Neural cell (in vitro differentiated cells): ENCODE data around the gene MKRN1. TPM values are rescaled to one million over a fixed set of nuclear protein-coding genes. Genes with fewer than 3 reads are reported as not detected.
"Not testable (repeated sequence)": the region's sequence is repeated elsewhere in the genome, so short reads cannot be mapped to it uniquely, and the experiment has no call there.

Source experiments
- H2AFZ ChIP-seq: fragments of 200-600, 300-800 bp; sonication (generic), shearing (Covaris generic); 2 replicates; pipeline ENCODE4 v1.6.0; 2014; ENCODE audit warnings: low read depth, mild to moderate bottlenecking, antibody characterized with exemption, low read length, moderate library complexity
- H3F3A ChIP-seq: fragments of 200-600 bp; shearing (Covaris generic); 2 replicates; pipeline ENCODE4 v1.6.1; 2016; ENCODE audit warnings: mild to moderate bottlenecking, moderate library complexity, mixed read lengths, antibody characterized with exemption, low read length; ENCODE audit not compliant: insufficient read depth, poor library complexity, severe bottlenecking
- H3K27ac ChIP-seq: fragments of 200-600, 300-800 bp; sonication (generic), shearing (Covaris generic); 2 replicates; pipeline ENCODE4 v1.5.1; 2014; ENCODE audit warnings: mild to moderate bottlenecking, low read length, moderate library complexity
- H3K27me3 ChIP-seq: fragments of 300-800, 200-600 bp; sonication (generic), shearing (Covaris generic); 2 replicates; pipeline ENCODE4 v1.6.0; 2014; ENCODE audit warnings: mild to moderate bottlenecking, low read depth, low read length, moderate library complexity; ENCODE audit not compliant: insufficient read depth
- H3K36me3 ChIP-seq: fragments of 300-800, 200-600 bp; sonication (generic), shearing (Covaris generic); 2 replicates; pipeline ENCODE4 v1.5.1; 2014; ENCODE audit warnings: mild to moderate bottlenecking, antibody characterized with exemption, low read length, moderate library complexity; ENCODE audit not compliant: insufficient read depth
- H3K4me2 ChIP-seq: fragments of 300-800, 200-600 bp; sonication (generic), shearing (Covaris generic); 2 replicates; pipeline ENCODE4 v1.6.0; 2014; ENCODE audit warnings: mild to moderate bottlenecking, low read length
- H3K4me3 ChIP-seq: fragments of 300-800, 200-600 bp; sonication (generic), shearing (Covaris generic); 2 replicates; pipeline ENCODE4 v1.5.1; 2014; ENCODE audit warnings: mild to moderate bottlenecking, low read length, moderate library complexity
- H3K79me2 ChIP-seq: fragments of 200-600 bp; shearing (Covaris generic); replicated peaks from 2 replicates; pipeline ENCODE4 v1.6.0; 2014; ENCODE audit warnings: mild to moderate bottlenecking, low read length, moderate library complexity; ENCODE audit not compliant: insufficient read depth
- H3K9ac ChIP-seq: fragments of 300-800, 200-600 bp; sonication (generic), shearing (Covaris generic); 2 replicates; pipeline ENCODE4 v1.6.1; 2016; ENCODE audit warnings: mild to moderate bottlenecking, low read length, mixed read lengths
- H3K9me2 ChIP-seq: fragments of 200-600 bp; shearing (Covaris generic); 2 replicates; pipeline ENCODE4 v1.6.1; 2016; ENCODE audit warnings: mild to moderate bottlenecking, low read length, mixed read lengths; ENCODE audit not compliant: insufficient read depth
- H3K9me3 ChIP-seq: fragments of 200-600, 300-800 bp; sonication (generic), shearing (Covaris generic); 2 replicates; pipeline ENCODE4 v1.6.1; 2016; ENCODE audit warnings: mild to moderate bottlenecking, mixed run types, low read length, moderate library complexity, mixed read lengths
- H4K20me1 ChIP-seq: fragments of 200-600 bp; shearing (Covaris generic); 2 replicates; pipeline ENCODE4 v1.6.1; 2016; ENCODE audit warnings: mild to moderate bottlenecking, mixed run types; ENCODE audit not compliant: insufficient read depth
- CTCF ChIP-seq: fragments of 450-650 bp; IDR thresholded peaks from 2 replicates; pipeline ENCODE4 v1.5.1; 2014; ENCODE audit warnings: antibody characterized with exemption, mild to moderate bottlenecking, moderate library complexity; ENCODE audit not compliant: poor library complexity, severe bottlenecking
- EP300 ChIP-seq: fragments of 450-650 bp; conservative IDR thresholded peaks from 2 replicates; pipeline ENCODE4 v1.6.1; 2014; ENCODE audit warnings: antibody characterized with exemption, mild to moderate bottlenecking, moderate library complexity; ENCODE audit not compliant: poor library complexity, severe bottlenecking
- EZH2 ChIP-seq: fragments of 200-600, 300-800 bp; shearing (Covaris generic), sonication (generic); IDR thresholded peaks from 2 replicates; pipeline ENCODE4 v1.6.1; 2014; ENCODE audit warnings: antibody characterized with exemption, low read length, borderline replicate concordance, mild to moderate bottlenecking; ENCODE audit not compliant: insufficient read depth, poor library complexity, severe bottlenecking
- MXI1 ChIP-seq: fragments of 450-650 bp; conservative IDR thresholded peaks from 2 replicates; pipeline ENCODE4 v1.6.1; 2014; ENCODE audit warnings: antibody characterized with exemption, mild to moderate bottlenecking; ENCODE audit not compliant: poor library complexity, severe bottlenecking
- POLR2AphosphoS5 ChIP-seq: IDR thresholded peaks from 2 replicates; pipeline ENCODE4 v1.6.1; 2012
- RAD21 ChIP-seq: fragments of 450-650 bp; conservative IDR thresholded peaks from 2 replicates; pipeline ENCODE4 v1.6.1; 2014; ENCODE audit warnings: antibody characterized with exemption, mild to moderate bottlenecking, moderate library complexity
- REST ChIP-seq: IDR thresholded peaks from 2 replicates; pipeline ENCODE4 v1.6.1; 2012; ENCODE audit warnings: borderline replicate concordance
- SMC3 ChIP-seq: fragments of 450-650 bp; conservative IDR thresholded peaks from 2 replicates; pipeline ENCODE4 v1.6.1; 2014; ENCODE audit warnings: antibody characterized with exemption, mild to moderate bottlenecking, moderate library complexity; ENCODE audit not compliant: poor library complexity
- TAF1 ChIP-seq: IDR thresholded peaks from 2 replicates; pipeline ENCODE4 v1.6.1; 2012; ENCODE audit warnings: low read depth
- polyA plus RNA-seq: library from polyadenylated mRNA; depleted of rRNA; stranded (reverse); fragments of >200 nt; gene quantifications from 2 replicates; pipeline ENCODE4 v1.2.3, GENCODE V29; 2014

MKRN1 gene
- polyA plus RNA-seq, 1 donor from 2014 or later, result 251 TPM

GRCh38 chr7:140501966-140502365, 22.7 kb upstream of the MKRN1 start:
- Histone ChIP-seq H3K27me3 (no peaks in the 10 kb centered on the region), H3K27ac (no peak overlapping the region), H3F3A (no peaks in the 10 kb centered on the region), H3K79me2 (no peaks in the 10 kb centered on the region), H4K20me1 (no peaks in the 10 kb centered on the region), H3K36me3 (no peaks in the 10 kb centered on the region), H3K4me3 (no peak overlapping the region), H3K9me3 (no peaks in the 10 kb centered on the region), H3K9ac (no peak overlapping the region), H3K9me2 (no peaks in the 10 kb centered on the region), H2AFZ (no peak overlapping the region), H3K4me2 (no peak overlapping the region)
- TF ChIP-seq EP300, result no peak
- TF ChIP-seq TAF1, result no peak
- TF ChIP-seq MXI1, result no peak
- TF ChIP-seq CTCF, result no peak
- TF ChIP-seq SMC3, result no peak
- TF ChIP-seq RAD21, result no peak
- TF ChIP-seq POLR2AphosphoS5, result no peak
- TF ChIP-seq REST, result no peak
- TF ChIP-seq EZH2, result no peak

GRCh38 chr7:140497807-140498206, 18.5 kb upstream of the MKRN1 start:
- H4K20me1 ChIP-seq, H3K9me3 ChIP-seq, H3K9me2 ChIP-seq, H3K4me2 ChIP-seq, H3K4me3 ChIP-seq, H3F3A ChIP-seq, H3K79me2 ChIP-seq, H3K27ac ChIP-seq, H3K36me3 ChIP-seq, H3K27me3 ChIP-seq, H2AFZ ChIP-seq, H3K9ac ChIP-seq: not testable (repeated sequence)

GRCh38 chr7:140497241-140497769, 18.0 kb upstream of the MKRN1 start:
- no peak for TF ChIP-seq TAF1
- TF ChIP-seq EP300, result no peak
- TF ChIP-seq CTCF, result no peak
- TF ChIP-seq SMC3, result no peak
- no peak for TF ChIP-seq POLR2AphosphoS5
- H3K4me2 ChIP-seq, result no peak overlapping the region
- no peak overlapping the region for H2AFZ ChIP-seq
- no peaks in the 10 kb centered on the region for H3K9me3 ChIP-seq
- H3K79me2 ChIP-seq, result no peaks in the 10 kb centered on the region
- no peaks in the 10 kb centered on the region for H3F3A ChIP-seq
- H4K20me1 ChIP-seq, result no peaks in the 10 kb centered on the region
- no peak overlapping the region for H3K4me3 ChIP-seq
- no peaks in the 10 kb centered on the region for H3K9me2 ChIP-seq
- no peak overlapping the region for H3K27ac ChIP-seq
- H3K9ac ChIP-seq, result no peak overlapping the region
- no peaks in the 10 kb centered on the region for H3K27me3 ChIP-seq
- no peaks in the 10 kb centered on the region for H3K36me3 ChIP-seq
